NCI-H2196 (cell line): ENCODE measurements around the gene MTHFSD.

ENCODE experiments used
- DNase-seq: peaks from one replicate; lab custom pipeline; 2025; ENCODE audit not compliant: unreplicated experiment; lab: John Stamatoyannopoulos, UW

MTHFSD gene

DNA sequence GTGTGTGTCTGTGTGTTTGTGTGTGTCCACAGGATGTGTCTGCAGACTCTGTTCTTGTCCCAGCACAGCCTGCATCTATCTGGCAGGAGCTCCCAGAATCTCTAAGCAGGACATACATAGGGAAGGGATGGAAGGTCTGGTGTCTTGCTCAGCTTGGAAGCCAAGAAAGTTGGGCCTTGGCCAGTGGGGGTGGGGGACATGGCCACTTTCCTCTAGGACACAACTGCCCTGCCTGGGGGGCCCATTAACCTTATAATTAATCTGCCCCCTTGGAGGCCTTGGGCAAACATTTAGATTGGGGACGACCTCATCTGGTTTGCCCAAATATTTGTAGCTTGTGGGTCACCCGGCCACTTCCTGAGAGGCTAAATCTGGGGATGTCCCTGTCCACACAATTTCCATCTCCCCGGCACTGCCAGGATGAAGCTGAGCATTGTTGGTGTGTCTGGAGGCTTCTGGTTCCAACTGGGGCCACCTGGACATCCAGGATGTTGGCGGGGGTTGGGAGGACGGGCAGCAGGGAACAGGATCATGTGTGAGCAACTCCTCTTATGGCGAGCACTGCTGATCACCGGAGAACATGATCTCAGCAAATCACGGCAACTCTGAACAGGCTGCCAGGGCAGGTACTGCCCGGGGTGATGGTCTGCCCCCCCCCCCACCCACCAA is 61.9 kb downstream of the MTHFSD start:
- no peak for DNase-seq

DNA sequence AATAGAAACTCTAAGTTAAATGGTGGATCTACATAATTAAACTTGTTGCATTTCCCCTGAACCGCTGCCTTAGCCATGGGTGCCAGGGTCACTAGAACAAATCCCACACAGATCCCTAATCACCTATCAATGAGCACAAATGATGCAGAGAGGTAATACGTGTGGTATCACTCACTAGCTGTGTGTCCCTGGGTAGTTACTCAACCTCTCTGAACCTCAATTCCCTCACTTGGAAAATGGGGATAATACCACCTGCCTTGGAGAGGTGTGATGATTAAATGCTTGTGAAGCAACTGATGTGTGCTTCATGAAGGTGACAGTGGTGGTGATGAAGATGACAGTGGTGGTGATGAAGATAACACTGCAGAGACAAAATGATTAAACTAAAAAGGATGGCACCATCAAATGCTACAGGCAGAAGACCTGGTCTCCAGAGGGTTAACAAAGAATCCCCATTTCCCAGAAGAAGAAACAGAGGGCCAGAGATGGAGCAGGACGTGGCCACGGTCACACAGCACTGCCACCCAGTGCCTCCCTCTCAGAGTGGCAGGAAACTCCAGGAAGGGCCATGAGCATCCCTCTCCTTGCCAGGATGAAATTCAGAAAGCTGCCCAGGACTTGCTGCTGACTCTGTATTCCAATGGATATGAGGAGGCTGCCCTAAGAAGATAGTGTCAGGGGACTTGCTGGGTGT is 62.6 kb downstream of the MTHFSD start:
- DNase-seq: no peak

DNA sequence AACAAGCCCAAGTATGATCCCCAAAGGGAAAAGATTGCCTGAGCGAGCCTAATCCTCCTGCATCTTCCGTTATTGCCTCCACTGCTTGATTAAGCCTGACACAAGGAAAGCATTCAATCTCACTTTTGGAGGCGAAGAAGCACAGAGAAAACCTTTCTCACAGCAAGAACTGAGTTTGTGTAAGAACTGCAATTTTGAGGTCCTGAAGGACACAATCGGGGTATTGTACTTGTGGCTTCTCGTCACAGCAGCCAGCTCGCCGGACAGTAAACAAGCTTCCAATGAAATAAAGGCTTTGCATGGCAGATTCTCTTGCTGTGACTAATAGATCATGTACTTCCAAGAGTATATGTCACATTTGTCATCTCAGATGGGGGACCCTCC is 63.4 kb downstream of the MTHFSD start:
- DNase-seq: no peak

DNA sequence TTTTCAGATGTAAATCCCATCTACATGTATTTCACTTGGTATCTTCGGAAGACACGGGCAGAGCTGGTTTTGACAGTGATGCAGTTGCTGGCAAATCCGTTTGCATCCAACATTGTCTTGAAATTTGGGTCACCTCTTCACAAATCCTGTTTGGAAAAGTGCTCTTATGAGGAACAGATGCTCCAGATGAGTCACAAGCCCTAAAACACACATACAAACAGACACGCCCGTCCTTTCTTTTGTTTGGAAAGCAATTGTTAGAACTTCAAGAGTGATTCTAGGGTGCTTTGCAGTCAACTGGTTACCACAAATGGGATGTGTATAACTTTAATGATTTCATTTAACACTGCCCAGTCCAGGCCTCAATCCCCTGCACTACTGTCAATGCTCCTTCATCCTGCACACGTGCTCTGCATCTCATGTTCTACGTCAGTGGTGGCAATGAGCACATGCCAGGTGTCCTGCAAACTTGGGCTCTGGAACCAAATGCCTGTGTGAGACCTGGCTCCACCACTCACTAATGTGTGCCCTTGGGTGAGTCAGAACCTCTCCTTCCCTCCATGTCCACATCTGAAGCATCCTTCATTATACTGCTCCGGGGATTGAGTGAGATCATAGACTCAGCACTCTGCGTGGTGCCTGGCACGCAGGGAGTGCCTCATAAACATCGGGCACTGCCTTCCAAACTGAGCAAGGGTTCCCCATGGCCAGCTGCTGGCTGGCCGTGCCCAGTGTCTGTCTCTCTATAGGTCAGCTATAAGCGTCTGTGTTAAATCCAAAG is 64.0 kb downstream of the MTHFSD start:
- DNase-seq: no peak

DNA sequence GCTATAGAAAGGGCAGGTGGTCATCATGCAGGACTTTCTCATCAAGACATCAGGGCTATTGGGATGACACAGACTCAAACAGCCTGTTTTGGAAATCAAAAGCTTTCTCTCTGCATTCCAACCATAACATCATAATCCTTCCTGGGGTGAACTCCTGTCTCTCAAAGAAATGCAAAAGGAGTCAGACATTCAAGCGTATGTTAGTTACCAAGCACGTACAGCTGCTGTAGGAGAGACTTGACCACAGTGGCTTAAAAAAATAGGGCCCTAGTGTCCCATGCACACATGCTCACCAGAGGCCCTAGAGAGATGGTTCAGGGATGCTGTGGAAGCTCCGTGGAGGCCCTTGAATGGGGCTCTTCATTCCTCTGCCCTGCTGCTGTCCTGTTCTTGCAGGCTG is 69.3 kb downstream of the MTHFSD start:
- DNase-seq: no peak

DNA sequence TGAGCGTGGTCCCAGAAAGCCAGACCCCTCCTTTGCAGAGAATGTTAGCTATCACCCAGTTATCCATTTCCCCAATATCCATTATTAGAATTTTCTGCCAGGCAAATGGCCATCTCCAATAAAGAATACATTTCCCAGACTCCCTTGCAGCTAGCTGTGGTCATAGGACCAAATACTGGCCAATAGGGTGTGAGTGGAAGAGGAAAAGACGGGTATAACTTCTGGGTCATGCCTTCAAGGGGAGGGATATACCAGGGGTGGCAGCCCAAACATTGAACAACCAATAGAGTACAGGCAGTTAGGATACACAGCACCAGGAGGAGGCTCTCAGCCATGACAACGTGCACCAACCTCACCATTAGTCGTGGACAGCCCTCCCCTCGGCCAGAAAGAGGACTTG is 70.8 kb downstream of the MTHFSD start:
- DNase-seq: no peak

DNA sequence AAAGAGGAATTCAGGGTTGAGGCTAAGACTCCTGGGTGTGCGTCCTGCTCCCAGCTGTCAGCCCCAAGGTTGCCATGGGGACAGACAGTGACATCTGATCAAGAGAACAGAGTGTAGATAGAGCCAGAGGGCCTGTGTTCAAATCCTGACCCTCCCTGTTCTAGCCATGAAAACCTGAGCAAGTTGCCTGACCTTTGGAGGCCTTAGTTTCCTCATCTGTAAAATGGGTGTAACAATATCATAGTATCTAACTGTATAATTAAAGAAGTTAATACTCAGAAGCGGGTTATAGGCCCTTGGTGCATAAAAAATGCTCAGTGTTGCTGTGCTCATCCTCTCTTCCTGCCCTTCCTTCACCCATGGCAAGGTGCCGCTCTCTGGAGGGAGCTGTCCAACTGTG is 73.4 kb downstream of the MTHFSD start:
- no peak for DNase-seq

DNA sequence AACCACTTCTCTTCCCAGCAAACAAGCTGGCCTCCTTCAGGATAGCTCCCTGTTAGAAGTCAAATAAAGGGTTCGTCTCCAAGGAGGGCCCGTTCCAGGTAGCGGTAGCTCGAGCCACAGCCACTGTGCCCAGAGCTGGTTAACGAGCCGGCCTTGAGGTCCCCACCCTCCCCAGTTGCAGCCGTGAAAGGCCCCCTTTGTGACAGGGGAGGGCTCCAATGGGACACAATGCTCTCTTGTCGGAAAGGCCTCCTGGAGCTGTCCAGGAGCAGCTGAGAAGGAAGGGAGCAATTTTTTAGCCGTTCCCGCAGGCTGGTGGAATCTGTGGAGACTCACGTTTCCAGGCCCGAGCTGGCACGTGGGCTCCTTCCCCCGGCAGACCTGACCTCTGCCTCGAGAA is 74.6 kb downstream of the MTHFSD start:
- DNase-seq: no peak
